ENCODE data around the gene CHRNG. TPM values are rescaled to one million over a fixed set of nuclear protein-coding genes. Genes with fewer than 3 reads are reported as not detected.

Gene CHRNG
- total RNA-seq, 2 donors from 2014 or later, result not detected

GRCh38 chr2:232587512-232587911, 48.0 kb downstream of the CHRNG start:
- no peaks in the 10 kb centered on the region for H3K9me3 ChIP-seq (ENCODE audit: control insufficient read depth, low read length)
- DNase-seq, result no peak
- Mint-ChIP-seq H3K36me3 (ENCODE audit: low read depth) (peaks cover 22% of the 10 kb centered on the region), H3K4me3 (no peak overlapping the region), H3K27me3 (ENCODE audit: insufficient read depth) (no peaks in the 10 kb centered on the region), H3K9me3 (no peaks in the 10 kb centered on the region), H3K27ac (no peak overlapping the region), H3K4me1 (no peaks in the 10 kb centered on the region)
- H3K27me3 ChIP-seq (ENCODE audit: control insufficient read depth, insufficient read depth, low read length, poor library complexity, severe bottlenecking), result no peaks in the 10 kb centered on the region
- no peak overlapping the region for H3K9ac ChIP-seq (ENCODE audit: extremely low read depth, low read length, poor library complexity, severe bottlenecking)
- H3K4me3 ChIP-seq (ENCODE audit: low read length), result no peak overlapping the region
- no peak overlapping the region for H3K27ac ChIP-seq (ENCODE audit: low read depth, low read length)
- peaks cover 2% of the 10 kb centered on the region for H3K36me3 ChIP-seq (ENCODE audit: control insufficient read depth, insufficient read depth, low read length)
- 85 to 93% methylated on average over 7 of the region's 7 CpGs for WGBS, 2 experiments (ENCODE audit: insufficient coverage in 1 of 2, insufficient read length in 1 of 2)
- no peaks in the 10 kb centered on the region for H3K4me1 ChIP-seq (ENCODE audit: control insufficient read depth, insufficient read depth, low read length)
- no peak for TF ChIP-seq CTCF (conservative IDR thresholded peaks at IDR 0.05)

- 87 to 91% methylated on average over 3 to 8 of the region's 8 CpGs for WGBS, 2 experiments (ENCODE audit: insufficient coverage in 1 of 2, insufficient read length in 1 of 2)
- H3K9me3 ChIP-seq (ENCODE audit: control insufficient read depth, low read length), result no peaks in the 10 kb centered on the region
- no peak overlapping the region for H3K4me3 ChIP-seq (ENCODE audit: low read length)
Measured at GRCh38 chr2:232588031-232588430, 48.5 kb downstream of the CHRNG start.

GRCh38 chr2:232588680-232589585, 49.4 kb downstream of the CHRNG start:
- H3K4me1 ChIP-seq (ENCODE audit: control insufficient read depth, insufficient read depth, low read length), result no peaks in the 10 kb centered on the region
- H3K36me3 ChIP-seq (ENCODE audit: control insufficient read depth, insufficient read depth, low read length), result no peaks in the 10 kb centered on the region
- Mint-ChIP-seq H3K27ac (no peak overlapping the region), H3K4me1 (no peaks in the 10 kb centered on the region), H3K9me3 (no peaks in the 10 kb centered on the region), H3K4me3 (no peak overlapping the region), H3K36me3 (ENCODE audit: low read depth) (peaks cover 9% of the 10 kb centered on the region), H3K27me3 (ENCODE audit: insufficient read depth) (no peaks in the 10 kb centered on the region)
- H3K9ac ChIP-seq (ENCODE audit: extremely low read depth, low read length, poor library complexity, severe bottlenecking), result no peak overlapping the region
- H3K27me3 ChIP-seq (ENCODE audit: control insufficient read depth, insufficient read depth, low read length, poor library complexity, severe bottlenecking), result no peaks in the 10 kb centered on the region
- no peaks in the 10 kb centered on the region for H3K9me3 ChIP-seq (ENCODE audit: control insufficient read depth, low read length)
- no peak overlapping the region for H3K4me3 ChIP-seq (ENCODE audit: low read length)
- WGBS, 2 experiments (ENCODE audit: insufficient coverage in 1 of 2, insufficient read length in 1 of 2), result 92 to 98% methylated on average over 14 to 18 of the region's 18 CpGs
- DNase-seq, result no peak
- TF ChIP-seq CTCF (conservative IDR thresholded peaks at IDR 0.05), result no peak
- no peak overlapping the region for H3K27ac ChIP-seq (ENCODE audit: low read depth, low read length)

More at GRCh38 chr2:232588031-232588430, 48.5 kb downstream of the CHRNG start:
- Histone ChIP-seq H3K36me3 (ENCODE audit: control insufficient read depth, insufficient read depth, low read length) (no peaks in the 10 kb centered on the region), H3K27me3 (ENCODE audit: control insufficient read depth, insufficient read depth, low read length, poor library complexity, severe bottlenecking) (no peaks in the 10 kb centered on the region), H3K27ac (ENCODE audit: low read depth, low read length) (no peak overlapping the region), H3K9ac (ENCODE audit: extremely low read depth, low read length, poor library complexity, severe bottlenecking) (no peak overlapping the region), H3K4me1 (ENCODE audit: control insufficient read depth, insufficient read depth, low read length) (no peaks in the 10 kb centered on the region)
- H3K36me3 Mint-ChIP-seq (ENCODE audit: low read depth), result peaks cover 16% of the 10 kb centered on the region
- H3K4me3 Mint-ChIP-seq, result no peak overlapping the region
- H3K9me3 Mint-ChIP-seq, result no peaks in the 10 kb centered on the region
- H3K27ac Mint-ChIP-seq, result no peak overlapping the region
- H3K4me1 Mint-ChIP-seq, result no peaks in the 10 kb centered on the region
- TF ChIP-seq CTCF (conservative IDR thresholded peaks at IDR 0.05), result no peak
- H3K27me3 Mint-ChIP-seq (ENCODE audit: insufficient read depth), result no peaks in the 10 kb centered on the region
- no peak for DNase-seq

Data from endodermal cell (in vitro differentiated cells).